K562 (cell line): ENCODE data around the gene EMILIN3. TPM values are rescaled to one million over a fixed set of nuclear protein-coding genes. Genes with fewer than 3 reads are reported as not detected.

ENCODE experiments used
- CCNT2 ChIP-seq: IDR thresholded peaks from 2 replicates; pipeline ENCODE4 v1.6.1; 2011; ENCODE audit warnings: borderline replicate concordance, low read depth, mild to moderate bottlenecking, moderate library complexity, mixed read lengths, low read length; ENCODE audit not compliant: insufficient read length; ENCODE audit errors: extremely low read depth
- CEBPB ChIP-seq: fragments of 450-650 bp; IDR thresholded peaks from 2 replicates; pipeline ENCODE4 v1.6.1; 2016; ENCODE audit warnings: missing genetic modification characterization, missing compliant biosample characterization
- CHD2 ChIP-seq: IDR thresholded peaks from 2 replicates; pipeline ENCODE4 v1.6.1; 2011; ENCODE audit warnings: low read depth, low read length
- DEAF1 ChIP-seq: fragments of 450-650 bp; formaldehyde crosslinking; IDR thresholded peaks from 2 replicates; pipeline ENCODE4 v1.4.0; 2020; ENCODE audit warnings: mild to moderate bottlenecking, moderate library complexity
- E2F6 ChIP-seq, 2 experiments: IDR thresholded peaks; 2 replicates each; pipeline ENCODE4 v1.6.1; 2011; ENCODE audit warnings: borderline replicate concordance in 1 of 2, control low read depth in 1 of 2, low read depth in 1 of 2, low read length in 1 of 2, mild to moderate bottlenecking in 1 of 2, mixed read lengths in 1 of 2, moderate library complexity in 1 of 2; ENCODE audit not compliant: insufficient read depth in 1 of 2, insufficient read length in 1 of 2, poor library complexity in 1 of 2, severe bottlenecking in 1 of 2; ENCODE audit errors: extremely low read depth in 1 of 2
- MXD1 ChIP-seq: fragments of 250-450 bp; sonication (Bioruptor Pico); IDR thresholded peaks from 2 replicates; pipeline ENCODE4 v1.8.0; 2021; ENCODE audit warnings: borderline replicate concordance, mild to moderate bottlenecking, moderate library complexity; ENCODE audit not compliant: poor library complexity, severe bottlenecking
- SNRNP70 ChIP-seq: fragments of 200-400 bp; formaldehyde crosslinking; optimal IDR thresholded peaks from 2 replicates; pipeline ENCODE3; 2017; ENCODE audit warnings: low read depth, low read length
- SRF ChIP-seq, 2 experiments: fragments of 250-450, 450-650 bp in 1 of 2; sonication (Bioruptor Pico) in 1 of 2; sonication (generic) in 1 of 2; formaldehyde crosslinking; IDR thresholded peaks; 2 replicates each; pipeline versions ENCODE4 v1.5.0 to v1.5.1; 2020 to 2022; ENCODE audit warnings: mild to moderate bottlenecking in 1 of 2, missing genetic modification reagents in 1 of 2
- UBTF ChIP-seq, 2 experiments: IDR thresholded peaks; 2 replicates each; pipeline ENCODE4 v1.6.1; 2012; ENCODE audit warnings: improper control_type of control experiment in 2 of 2, low read depth in 2 of 2, low read length in 2 of 2, borderline replicate concordance in 1 of 2
- ZBTB34 ChIP-seq: fragments of 250-450 bp; sonication (Bioruptor Pico); IDR thresholded peaks from 2 replicates; pipeline ENCODE4 v1.8.0; 2021; ENCODE audit warnings: mild to moderate bottlenecking, moderate library complexity
- ZHX1 ChIP-seq: fragments of 150-350 bp; conservative IDR thresholded peaks from 2 replicates; pipeline ENCODE4 v1.6.1; 2014; ENCODE audit warnings: low read length
- ZNF316 ChIP-seq: fragments of 450-650 bp; IDR thresholded peaks from 2 replicates; pipeline ENCODE4 v1.6.1; 2016
- polyA plus RNA-seq, 8 experiments: library from polyadenylated mRNA; depleted of rRNA in 4 of 8; stranded (reverse) in 5 of 8; unstranded in 3 of 8; fragments of >200 nt; fragmentation: Nextera tagmentation in 2 of 8; fragmentation: Illumina TruSeq in 1 of 8; extraction: Ambion mirVana in 2 of 8; extraction: Trizol in 1 of 8; gene quantifications; 2 replicates each; pipeline versions ENCODE4 v1.2.1 to v1.2.3, GENCODE V29; 2011 to 2014; ENCODE audit warnings: inconsistent platforms in 1 of 8, missing spikeins in 1 of 8
- total RNA-seq, 7 experiments: library from RNA; depleted of rRNA in 6 of 7; stranded (reverse); fragments of >200 nt in 6 of 7; fragmentation: Illumina TruSeq in 2 of 7; extraction: Trizol in 2 of 7; gene quantifications; 2 replicates each; pipeline versions ENCODE4 v1.2.1 to v1.2.3, GENCODE V29; 2011 to 2021; ENCODE audit warnings: low replicate concordance in 1 of 7

Gene EMILIN3
- total and polyA plus RNA-seq, 9 of the 15 experiments (the other 6 are each of a cell fraction or from before 2014, with no cell fraction given) = 0.01 to 0.07 TPM; not detected in 7

GRCh38 chr20:41317546-41318270, 48.9 kb downstream of the EMILIN3 start, which contains the start of gene ZHX3 (continued):
- peak; percentile 90 for TF ChIP-seq DEAF1 (CRISPR knock-in tag)
- no peak for TF ChIP-seq CEBPB (tag)
- no peak for TF ChIP-seq MXD1 (CRISPR knock-in tag)
- no peak for TF ChIP-seq CHD2
- no peak for TF ChIP-seq ZBTB34 (CRISPR knock-in tag)
- peak in 1 of 2 experiments; percentile 38 for TF ChIP-seq E2F6 (IDR thresholded peaks at IDR 0.05; ENCODE audit: borderline replicate concordance in 1 of 2, extremely low read depth in 1 of 2, insufficient read depth in 1 of 2, insufficient read length in 1 of 2, low read depth in 1 of 2, low read length in 1 of 2, poor library complexity in 1 of 2, severe bottlenecking in 1 of 2)
- TF ChIP-seq CCNT2 = peak; percentile 53
- no peak for TF ChIP-seq SRF (CRISPR knock-in tag; IDR thresholded peaks at IDR 0.05)
- TF ChIP-seq ZHX1 = no peak
- no peak for TF ChIP-seq ZNF316
- no peak for TF ChIP-seq UBTF (IDR thresholded peaks at IDR 0.05; ENCODE audit: borderline replicate concordance in 1 of 2, low read depth in 2 of 2, low read length in 2 of 2)
- TF ChIP-seq SNRNP70 = no peak
